PFSK-1 (cell line): ENCODE measurements around the gene CEP85L.

Experiments
- POLR2AphosphoS5 ChIP-seq: IDR thresholded peaks from 2 replicates; pipeline ENCODE4 v1.6.1; 2012; ENCODE audit warnings: low read depth, mild to moderate bottlenecking, control low read depth, low read length, moderate library complexity
- SIN3A ChIP-seq: IDR thresholded peaks from 2 replicates; pipeline ENCODE4 v1.6.1; 2012; ENCODE audit warnings: mild to moderate bottlenecking, low read length, moderate library complexity, borderline replicate concordance; ENCODE audit not compliant: insufficient read depth
- TAF1 ChIP-seq: IDR thresholded peaks from 2 replicates; pipeline ENCODE4 v1.6.1; 2012; ENCODE audit warnings: low read length, control low read depth, borderline replicate concordance; ENCODE audit not compliant: insufficient read depth
- TF ChIP-seq, protein P1 (sequence below), 2 experiments: IDR thresholded peaks; 2 replicates each; pipeline versions ENCODE4 v1.6.1 to v1.8.0; 2011 to 2012; ENCODE audit warnings: low read depth in 2 of 2, low read length in 2 of 2, control low read depth in 1 of 2, inconsistent platforms in 1 of 2, mild to moderate bottlenecking in 1 of 2, moderate library complexity in 1 of 2; ENCODE audit not compliant: insufficient read depth in 1 of 2

DNA sequence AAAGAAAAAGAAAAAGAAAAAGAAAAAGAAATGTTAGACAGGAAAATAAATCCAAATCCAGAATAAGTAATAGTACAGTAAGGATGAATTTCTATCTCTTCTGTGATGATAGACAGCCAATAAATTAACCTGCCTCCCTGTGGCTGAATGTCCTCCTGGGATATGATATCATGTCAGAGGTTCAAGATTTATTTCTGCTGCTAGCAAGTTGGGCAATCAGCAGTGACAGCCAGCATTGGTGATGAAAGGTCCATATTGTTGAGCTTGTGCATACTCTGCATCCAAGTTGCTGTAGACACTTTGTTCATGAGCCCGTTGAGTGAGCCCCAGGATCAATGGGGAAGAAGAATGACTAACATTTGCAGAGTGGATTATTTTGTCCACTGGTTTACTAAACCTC, 44.9 kb upstream of the CEP85L start:
- no peak for TF ChIP-seq SIN3A
- TF ChIP-seq POLR2AphosphoS5: no peak
- TF ChIP-seq, protein P1, sequence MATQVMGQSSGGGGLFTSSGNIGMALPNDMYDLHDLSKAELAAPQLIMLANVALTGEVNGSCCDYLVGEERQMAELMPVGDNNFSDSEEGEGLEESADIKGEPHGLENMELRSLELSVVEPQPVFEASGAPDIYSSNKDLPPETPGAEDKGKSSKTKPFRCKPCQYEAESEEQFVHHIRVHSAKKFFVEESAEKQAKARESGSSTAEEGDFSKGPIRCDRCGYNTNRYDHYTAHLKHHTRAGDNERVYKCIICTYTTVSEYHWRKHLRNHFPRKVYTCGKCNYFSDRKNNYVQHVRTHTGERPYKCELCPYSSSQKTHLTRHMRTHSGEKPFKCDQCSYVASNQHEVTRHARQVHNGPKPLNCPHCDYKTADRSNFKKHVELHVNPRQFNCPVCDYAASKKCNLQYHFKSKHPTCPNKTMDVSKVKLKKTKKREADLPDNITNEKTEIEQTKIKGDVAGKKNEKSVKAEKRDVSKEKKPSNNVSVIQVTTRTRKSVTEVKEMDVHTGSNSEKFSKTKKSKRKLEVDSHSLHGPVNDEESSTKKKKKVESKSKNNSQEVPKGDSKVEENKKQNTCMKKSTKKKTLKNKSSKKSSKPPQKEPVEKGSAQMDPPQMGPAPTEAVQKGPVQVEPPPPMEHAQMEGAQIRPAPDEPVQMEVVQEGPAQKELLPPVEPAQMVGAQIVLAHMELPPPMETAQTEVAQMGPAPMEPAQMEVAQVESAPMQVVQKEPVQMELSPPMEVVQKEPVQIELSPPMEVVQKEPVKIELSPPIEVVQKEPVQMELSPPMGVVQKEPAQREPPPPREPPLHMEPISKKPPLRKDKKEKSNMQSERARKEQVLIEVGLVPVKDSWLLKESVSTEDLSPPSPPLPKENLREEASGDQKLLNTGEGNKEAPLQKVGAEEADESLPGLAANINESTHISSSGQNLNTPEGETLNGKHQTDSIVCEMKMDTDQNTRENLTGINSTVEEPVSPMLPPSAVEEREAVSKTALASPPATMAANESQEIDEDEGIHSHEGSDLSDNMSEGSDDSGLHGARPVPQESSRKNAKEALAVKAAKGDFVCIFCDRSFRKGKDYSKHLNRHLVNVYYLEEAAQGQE (IDR thresholded peaks at IDR 0.05; ENCODE audit: insufficient read depth in 1 of 2, low read depth in 2 of 2, low read length in 2 of 2): no peak
- TF ChIP-seq TAF1: no peak
